PC-3 (cell line): ENCODE results near the gene LYZL2. TPM values are rescaled to one million over a fixed set of nuclear protein-coding genes. Genes with fewer than 3 reads are reported as not detected.
A peak's percentile ranks its signal among the peaks of the same experiment; 100 is the strongest.
"Not testable (repeated sequence)": the region's sequence is repeated elsewhere in the genome, so short reads cannot be mapped to it uniquely, and the experiment has no call there.

Experiments
- ATAC-seq: fragments of 200-7000 bp; cut with Tn5 transposase; 2 replicates; pipeline ENCODE4 v1.9.1; 2020; ENCODE audit warnings: mild to moderate bottlenecking, moderate library complexity
- BruUV-seq: library from RNA; stranded (reverse); fragments of 400-500 nt; replicated peaks from 2 replicates; lab custom pipeline; 2021; lab: Mats Ljungman, UMichigan
- CTCF ChIA-PET: fragments of 300-600 bp; sonication (Branson Sonifier 250); formaldehyde crosslinking; loops from one replicate; lab custom pipeline; 2022; ENCODE audit warnings: antibody characterized with exemption; lab: Charles Lee
- POLR2A ChIA-PET: fragments of 300-600 bp; sonication (Branson Sonifier 250); formaldehyde crosslinking; loops from one replicate; lab custom pipeline; 2022; ENCODE audit warnings: antibody characterized with exemption; ENCODE audit not compliant: unreplicated experiment; lab: Charles Lee
- DNase-seq: peaks from one replicate; pipeline ENCODE4 v3.0.0-alpha.2; 2015
- H2AFZ ChIP-seq: fragments of 300-600 bp; sonication (generic); 2 replicates; pipeline ENCODE4 v1.6.0; 2016; ENCODE audit warnings: antibody characterized with exemption, low read length
- H3F3A ChIP-seq: fragments of 300-600 bp; sonication (generic); one replicate; pipeline ENCODE4 v1.6.0; 2017; ENCODE audit warnings: antibody characterized with exemption, low read length, control low read depth, mild to moderate bottlenecking; ENCODE audit not compliant: unreplicated experiment
- H3K27ac ChIP-seq: fragments of 300-600 bp; sonication (generic); 2 replicates; pipeline ENCODE4 v1.5.1; 2016; ENCODE audit warnings: mild to moderate bottlenecking, low read length
- H3K27me3 ChIP-seq: fragments of 300-600 bp; sonication (generic); 2 replicates; pipeline ENCODE4 v1.6.1; 2016; ENCODE audit warnings: low read length, mixed read lengths
- H3K36me3 ChIP-seq: fragments of 300-600 bp; sonication (generic); 2 replicates; pipeline ENCODE4 v1.6.1; 2016; ENCODE audit warnings: low read depth, mixed run types, low read length, mixed read lengths
- H3K4me1 ChIP-seq: fragments of 300-600 bp; sonication (generic); 2 replicates; pipeline ENCODE4 v1.5.1; 2016; ENCODE audit warnings: low read length; ENCODE audit not compliant: insufficient read depth
- H3K4me2 ChIP-seq: fragments of 300-600 bp; sonication (generic); 2 replicates; pipeline ENCODE4 v1.6.0; 2016; ENCODE audit warnings: low read length
- H3K4me3 ChIP-seq: fragments of 300-600 bp; sonication (generic); 2 replicates; pipeline ENCODE4 v1.5.1; 2016; ENCODE audit warnings: mild to moderate bottlenecking, low read length, mixed read lengths
- H3K79me2 ChIP-seq: fragments of 300-600 bp; sonication (generic); 2 replicates; pipeline ENCODE4 v1.6.1; 2017; ENCODE audit warnings: low read length, mixed read lengths
- H3K9ac ChIP-seq: fragments of 300-600 bp; sonication (generic); 2 replicates; pipeline ENCODE4 v1.6.0; 2016; ENCODE audit warnings: mild to moderate bottlenecking, low read length
- H3K9me2 ChIP-seq: fragments of 300-600 bp; sonication (generic); replicated peaks from 2 replicates; pipeline ENCODE4 v1.6.1; 2016; ENCODE audit warnings: mixed run types, low read length, mixed read lengths
- H3K9me3 ChIP-seq: fragments of 300-600 bp; sonication (generic); 2 replicates; pipeline ENCODE4 v1.6.1; 2016; ENCODE audit warnings: low read length, mixed read lengths
- H4K20me1 ChIP-seq: fragments of 300-600 bp; sonication (generic); 2 replicates; pipeline ENCODE4 v1.6.1; 2016; ENCODE audit warnings: low read length, mixed read lengths
- CTCF ChIP-seq: fragments of 300-600 bp; sonication (generic); conservative IDR thresholded peaks from 2 replicates; pipeline ENCODE4 v1.5.1; 2017; ENCODE audit warnings: antibody characterized with exemption, low read depth, mild to moderate bottlenecking, low read length
- EZH2 ChIP-seq: fragments of 300-600 bp; sonication (generic); IDR thresholded peaks from one replicate; pipeline ENCODE4 v1.6.1; 2017; ENCODE audit warnings: antibody characterized with exemption, mild to moderate bottlenecking, low read length; ENCODE audit not compliant: unreplicated experiment
- EZH2phosphoT487 ChIP-seq: fragments of 300-600 bp; sonication (generic); IDR thresholded peaks from 2 replicates; pipeline ENCODE4 v1.6.1; 2018; ENCODE audit warnings: mild to moderate bottlenecking, antibody characterized with exemption, low read length, borderline replicate concordance
- intact Hi-C: fragments of 100-400 bp; cut with micrococcal nuclease; formaldehyde crosslinking; loops from 2 replicates; pipeline ENCODE4 v1.9.0; 2023
- total RNA-seq: library from RNA; depleted of rRNA; stranded (reverse); fragments of >200 nt; gene quantifications from 2 replicates; pipeline ENCODE4 v1.2.3, GENCODE V29; 2014

Gene LYZL2
- total RNA-seq, 1 experiment from 2014 or later: not detected

- POLR2A ChIA-PET: interaction anchor here (0.5 kb wide), 1 partner anchor 55 kb away, joined by 3 read pairs; no protein-coding TSS in a partner anchor
- H3K9ac ChIP-seq: no peak overlapping the region
- H3K79me2 ChIP-seq: no peaks in the 10 kb centered on the region
- no peak overlapping the region for H3K4me3 ChIP-seq
- intact Hi-C loops: no loop called here
- TF ChIP-seq EZH2phosphoT487: no peak
- no peak for TF ChIP-seq CTCF
- no peak for TF ChIP-seq EZH2
- H3K4me1 ChIP-seq: 0 out of 2 replicates have a peak, but pooled peaks cover 7% of the 10 kb centered on the region
- H4K20me1 ChIP-seq: no peaks in the 10 kb centered on the region
- H3K9me2 ChIP-seq: no peaks in the 10 kb centered on the region
- no peaks in the 10 kb centered on the region for H3K9me3 ChIP-seq
- no TSS peak for BruUV-seq
- CTCF ChIA-PET: no interaction called here
- H3K27ac ChIP-seq: no peak overlapping the region
- no peaks in the 10 kb centered on the region for H3K27me3 ChIP-seq
- DNase-seq (no peak), ATAC-seq (no peak)
- no peak overlapping the region for H2AFZ ChIP-seq
- no peaks in the 10 kb centered on the region for H3K36me3 ChIP-seq
- H3F3A ChIP-seq: no peaks in the 10 kb centered on the region
- H3K4me2 ChIP-seq: no peak overlapping the region
Observed at GRCh38 chr10:30647089-30647488, 17.5 kb upstream of the LYZL2 start.

- no peaks in the 10 kb centered on the region for H3K9me3 ChIP-seq
- DNase-seq (peak; percentile 31), ATAC-seq (peak; percentile 91)
- TF ChIP-seq EZH2phosphoT487: no peak
- ChIA-PET POLR2A (no interaction called here), CTCF (interaction anchor here (0.5 kb wide), 1 partner anchor 843 kb away, joined by 3 read pairs; no protein-coding TSS in a partner anchor)
- H3K9ac ChIP-seq: no peak overlapping the region
- intact Hi-C loops: no loop called here
- no peaks in the 10 kb centered on the region for H3K9me2 ChIP-seq
- peak overlapping the region; percentile 71 for H3K4me2 ChIP-seq
- no peaks in the 10 kb centered on the region for H4K20me1 ChIP-seq
- no peak overlapping the region for H3K27ac ChIP-seq
- no peaks in the 10 kb centered on the region for H3K27me3 ChIP-seq
- H3F3A ChIP-seq: no peaks in the 10 kb centered on the region
- H3K36me3 ChIP-seq: no peaks in the 10 kb centered on the region
- no TSS peak for BruUV-seq
- H3K4me1 ChIP-seq: no peaks in the 10 kb centered on the region
- peak overlapping the region; percentile 61; the same call in 1 of the 2 replicates for H2AFZ ChIP-seq
- H3K4me3 ChIP-seq: peak overlapping the region; percentile 46
- H3K79me2 ChIP-seq: no peaks in the 10 kb centered on the region
Observed at GRCh38 chr10:30645340-30645827, 15.8 kb upstream of the LYZL2 start.

GRCh38 chr10:30644408-30644861, 14.9 kb upstream of the LYZL2 start:
- H3K4me3 ChIP-seq, intact Hi-C loops, H3K79me2 ChIP-seq, H3K9me2 ChIP-seq, H3K36me3 ChIP-seq, H2AFZ ChIP-seq, DNase-seq, H3K4me1 ChIP-seq, H3K4me2 ChIP-seq, H3F3A ChIP-seq, H3K27me3 ChIP-seq, H3K9me3 ChIP-seq, ATAC-seq, H4K20me1 ChIP-seq, CTCF ChIA-PET, H3K9ac ChIP-seq, H3K27ac ChIP-seq, BruUV-seq, POLR2A ChIA-PET: not testable (repeated sequence)

GRCh38 chr10:30643557-30644199, 14.1 kb upstream of the LYZL2 start:
- CTCF ChIA-PET, H3K4me2 ChIP-seq, POLR2A ChIA-PET, H3K27ac ChIP-seq, H3K4me3 ChIP-seq, ATAC-seq, H3K27me3 ChIP-seq, H3K79me2 ChIP-seq, H2AFZ ChIP-seq, intact Hi-C loops, H3K36me3 ChIP-seq, H3K9me3 ChIP-seq, BruUV-seq, H3K4me1 ChIP-seq, H3F3A ChIP-seq, DNase-seq, H3K9ac ChIP-seq, H4K20me1 ChIP-seq, H3K9me2 ChIP-seq: not testable (repeated sequence)

GRCh38 chr10:30642856-30643255, 13.3 kb upstream of the LYZL2 start:
- H2AFZ ChIP-seq, DNase-seq, H3K9me3 ChIP-seq, POLR2A ChIA-PET, ATAC-seq, BruUV-seq, H4K20me1 ChIP-seq, intact Hi-C loops, H3K9me2 ChIP-seq, H3K27me3 ChIP-seq, H3K4me3 ChIP-seq, H3K4me2 ChIP-seq, H3K36me3 ChIP-seq, H3F3A ChIP-seq, CTCF ChIA-PET, H3K27ac ChIP-seq, H3K79me2 ChIP-seq, H3K9ac ChIP-seq, H3K4me1 ChIP-seq: not testable (repeated sequence)
